Spleen (tissue), 7 donors: ENCODE measurements around the gene WDR33.

Experiments used
- POLR2A ChIP-seq, 3 donors: fragments of 450-650 bp; IDR thresholded peaks; one replicate each; pipeline ENCODE4 v1.5.1; 2017; ENCODE audit warnings: antibody characterized with exemption in 3 of 3, mild to moderate bottlenecking in 1 of 3
- POLR2AphosphoS5 ChIP-seq, 3 donors: sonication (generic); formaldehyde crosslinking; IDR thresholded peaks; one replicate each; pipeline ENCODE4 v1.5.1; 2017; ENCODE audit warnings: antibody characterized with exemption in 3 of 3
- TF ChIP-seq, protein P1 (sequence below), 11 experiments: fragments of 200-600 bp in 7 of 11; fragments of 450-650 bp in 4 of 11; sonication (generic) in 4 of 11; IDR thresholded peaks in 8 of 11; conservative IDR thresholded peaks in 3 of 11; 1 replicate in 7 of 11; 2 replicates in 4 of 11; pipeline versions ENCODE4 v1.4.0 to v1.8.0; 2016 to 2021; ENCODE audit warnings: antibody characterized with exemption in 11 of 11, inconsistent platforms in 4 of 11, mild to moderate bottlenecking in 1 of 11
- donor health status: DM: no; HTN: no; CAD: no; lungs with moderate emphysema.
- donor health status: DM: no; HTN: no; CAD: no.
- donor health status: DM: no; HTN: no; CAD: no.

DNA sequence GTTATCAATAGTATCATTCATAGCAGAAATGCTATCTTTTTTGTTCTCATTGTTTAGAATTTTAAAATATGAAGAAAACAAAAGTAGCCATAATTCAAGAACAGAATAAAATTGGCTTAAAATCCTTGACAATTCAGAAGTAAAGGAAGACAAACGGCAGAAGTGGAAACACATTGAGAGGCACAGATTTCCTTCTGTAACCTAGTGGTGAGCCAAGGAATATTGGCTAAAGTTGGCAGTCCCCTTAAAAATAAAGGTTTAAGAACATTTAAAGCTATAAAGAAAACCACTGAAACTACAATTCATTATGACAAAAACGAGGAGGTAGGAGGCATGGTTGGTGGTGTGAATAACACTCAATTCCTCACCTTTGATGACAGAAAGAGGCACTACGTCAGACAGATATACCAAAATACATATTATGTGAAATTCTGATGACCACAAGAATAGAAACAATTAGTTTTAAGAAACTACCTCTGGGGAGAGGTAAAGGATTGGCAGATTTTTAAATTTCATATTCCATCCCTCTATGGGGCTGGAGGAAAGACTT is 67.4 kb downstream of the WDR33 start:
- TF ChIP-seq POLR2A (IDR thresholded peaks at IDR 0.05) (no peak), POLR2AphosphoS5 (IDR thresholded peaks at IDR 0.05) (no peak)
- TF ChIP-seq, protein P1, sequence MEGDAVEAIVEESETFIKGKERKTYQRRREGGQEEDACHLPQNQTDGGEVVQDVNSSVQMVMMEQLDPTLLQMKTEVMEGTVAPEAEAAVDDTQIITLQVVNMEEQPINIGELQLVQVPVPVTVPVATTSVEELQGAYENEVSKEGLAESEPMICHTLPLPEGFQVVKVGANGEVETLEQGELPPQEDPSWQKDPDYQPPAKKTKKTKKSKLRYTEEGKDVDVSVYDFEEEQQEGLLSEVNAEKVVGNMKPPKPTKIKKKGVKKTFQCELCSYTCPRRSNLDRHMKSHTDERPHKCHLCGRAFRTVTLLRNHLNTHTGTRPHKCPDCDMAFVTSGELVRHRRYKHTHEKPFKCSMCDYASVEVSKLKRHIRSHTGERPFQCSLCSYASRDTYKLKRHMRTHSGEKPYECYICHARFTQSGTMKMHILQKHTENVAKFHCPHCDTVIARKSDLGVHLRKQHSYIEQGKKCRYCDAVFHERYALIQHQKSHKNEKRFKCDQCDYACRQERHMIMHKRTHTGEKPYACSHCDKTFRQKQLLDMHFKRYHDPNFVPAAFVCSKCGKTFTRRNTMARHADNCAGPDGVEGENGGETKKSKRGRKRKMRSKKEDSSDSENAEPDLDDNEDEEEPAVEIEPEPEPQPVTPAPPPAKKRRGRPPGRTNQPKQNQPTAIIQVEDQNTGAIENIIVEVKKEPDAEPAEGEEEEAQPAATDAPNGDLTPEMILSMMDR (IDR thresholded peaks at IDR 0.05 in 8 of 11, conservative IDR thresholded peaks at IDR 0.05 in 3 of 11): peak in 1 of 11 experiments; percentile 11
